Smooth muscle cell of the brain vasculature (primary cell): ENCODE results near the gene PAPPA.

Experiments
- DNase-seq: peaks from one replicate; pipeline ENCODE4 v3.0.0-alpha.2; 2012; ENCODE audit warnings: low read depth, low spot score

PAPPA gene

DNA sequence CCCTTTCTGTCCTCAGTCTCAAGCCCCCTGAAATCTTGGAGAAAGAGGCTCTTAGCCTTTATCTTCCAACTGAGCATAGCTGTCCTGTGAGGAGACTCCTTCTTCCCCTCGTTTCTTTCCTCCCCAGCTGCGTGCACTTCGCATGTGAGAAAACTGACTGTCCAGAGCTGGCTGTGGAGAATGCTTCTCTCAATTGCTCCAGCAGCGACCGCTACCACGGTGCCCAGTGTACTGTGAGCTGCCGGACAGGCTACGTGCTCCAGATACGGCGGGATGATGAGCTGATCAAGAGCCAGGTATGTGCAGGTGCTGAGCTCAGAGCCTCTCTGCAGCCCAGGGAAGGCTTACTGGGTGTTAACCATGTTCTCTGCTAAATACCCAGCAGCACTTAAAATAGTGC is 190.8 kb downstream of the PAPPA start:
- no peak for DNase-seq

DNA sequence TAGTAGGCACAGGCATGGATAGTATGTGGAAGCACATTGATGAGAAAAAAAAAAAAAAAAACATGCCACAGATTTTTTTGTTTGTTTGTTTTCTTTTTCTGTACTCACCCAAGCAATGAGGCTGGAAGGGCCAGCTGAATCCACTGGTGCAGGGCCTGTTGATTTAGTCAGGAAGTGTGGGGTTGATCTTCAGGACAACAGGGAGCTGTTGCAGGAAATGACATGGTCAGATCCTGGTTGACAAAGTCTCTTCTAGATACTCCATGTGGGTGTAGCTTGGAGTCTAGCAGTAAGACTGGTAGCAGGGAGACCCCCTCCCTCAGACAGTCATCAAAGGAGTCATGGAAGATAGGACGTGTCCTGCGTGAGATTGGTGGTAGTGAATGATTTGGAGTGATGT is 191.8 kb downstream of the PAPPA start:
- no peak for DNase-seq

DNA sequence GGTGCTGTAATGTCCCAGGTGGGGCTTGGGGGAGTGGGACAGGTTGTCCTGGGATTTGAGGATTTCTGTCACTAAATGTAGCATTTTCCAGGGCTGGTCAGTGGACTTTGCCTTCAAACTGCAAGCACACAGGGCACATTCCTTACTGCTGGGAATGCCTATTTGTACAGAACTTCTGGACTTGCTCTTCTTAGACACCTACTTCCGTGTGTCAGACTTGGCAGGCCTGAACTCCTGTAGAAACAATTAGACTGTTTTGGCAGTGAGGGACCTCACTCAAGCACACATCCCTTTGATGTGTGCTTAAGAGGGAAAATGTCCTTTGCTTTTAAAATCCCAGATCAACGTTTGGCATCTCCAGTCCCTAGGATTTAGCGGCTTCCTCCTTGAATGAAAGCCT is 192.2 kb downstream of the PAPPA start:
- DNase-seq = no peak

DNA sequence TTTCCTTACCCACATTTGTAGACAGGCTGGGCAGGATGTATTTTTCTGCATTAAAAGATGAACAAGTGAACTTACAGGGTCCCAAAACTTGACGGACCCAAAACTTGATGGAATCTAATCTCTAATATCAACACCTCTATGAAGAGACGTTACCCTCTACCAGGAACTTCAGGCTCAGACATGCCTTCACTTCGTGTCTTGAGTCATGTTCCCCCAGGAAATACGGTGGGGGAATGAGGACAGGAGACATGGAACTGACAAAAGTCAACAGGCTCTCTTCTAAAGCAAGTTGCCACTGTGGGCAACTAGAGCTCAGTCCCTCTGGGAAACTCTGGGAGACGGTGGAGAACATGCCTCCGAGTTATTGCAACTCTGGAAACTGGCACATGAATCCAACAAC is 196.1 kb downstream of the PAPPA start:
- no peak for DNase-seq

DNA sequence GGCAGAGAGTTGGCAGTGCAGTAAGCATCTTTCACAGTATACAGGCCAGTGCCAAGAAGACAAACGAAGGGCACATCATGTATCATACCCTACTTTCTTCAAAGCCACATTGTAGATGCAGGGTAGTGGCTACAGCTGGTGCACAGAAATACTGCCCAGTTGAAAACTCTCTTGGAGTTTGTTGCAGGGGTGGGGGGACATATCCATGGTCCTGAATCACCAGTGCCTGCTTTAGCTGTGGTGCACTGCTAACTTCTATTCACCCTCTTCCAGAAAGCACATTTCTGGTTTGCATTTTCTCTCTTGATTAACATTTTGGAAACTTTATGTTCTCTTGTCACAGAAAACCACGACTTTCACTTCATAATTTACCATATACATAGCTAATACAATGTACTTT is 196.6 kb downstream of the PAPPA start:
- DNase-seq = no peak

DNA sequence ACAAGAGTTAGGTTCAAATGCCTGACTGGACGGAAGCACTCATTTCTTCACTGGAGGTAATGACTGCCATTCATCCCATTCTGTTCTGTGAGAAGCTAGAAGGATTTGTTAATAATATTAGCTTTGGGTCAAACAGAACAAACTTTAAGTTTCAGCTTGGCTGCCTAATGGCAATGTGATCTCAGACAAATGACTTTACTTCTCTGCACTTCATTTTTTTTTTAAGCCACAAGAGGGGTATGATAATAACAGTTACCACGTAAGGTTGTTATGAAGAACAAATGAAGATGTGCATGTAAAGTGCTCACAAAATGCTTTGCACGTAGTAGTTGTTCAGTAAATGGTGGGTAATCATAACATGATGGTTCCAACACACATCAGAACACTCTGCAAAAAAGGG is 199.4 kb downstream of the PAPPA start:
- no peak for DNase-seq

DNA sequence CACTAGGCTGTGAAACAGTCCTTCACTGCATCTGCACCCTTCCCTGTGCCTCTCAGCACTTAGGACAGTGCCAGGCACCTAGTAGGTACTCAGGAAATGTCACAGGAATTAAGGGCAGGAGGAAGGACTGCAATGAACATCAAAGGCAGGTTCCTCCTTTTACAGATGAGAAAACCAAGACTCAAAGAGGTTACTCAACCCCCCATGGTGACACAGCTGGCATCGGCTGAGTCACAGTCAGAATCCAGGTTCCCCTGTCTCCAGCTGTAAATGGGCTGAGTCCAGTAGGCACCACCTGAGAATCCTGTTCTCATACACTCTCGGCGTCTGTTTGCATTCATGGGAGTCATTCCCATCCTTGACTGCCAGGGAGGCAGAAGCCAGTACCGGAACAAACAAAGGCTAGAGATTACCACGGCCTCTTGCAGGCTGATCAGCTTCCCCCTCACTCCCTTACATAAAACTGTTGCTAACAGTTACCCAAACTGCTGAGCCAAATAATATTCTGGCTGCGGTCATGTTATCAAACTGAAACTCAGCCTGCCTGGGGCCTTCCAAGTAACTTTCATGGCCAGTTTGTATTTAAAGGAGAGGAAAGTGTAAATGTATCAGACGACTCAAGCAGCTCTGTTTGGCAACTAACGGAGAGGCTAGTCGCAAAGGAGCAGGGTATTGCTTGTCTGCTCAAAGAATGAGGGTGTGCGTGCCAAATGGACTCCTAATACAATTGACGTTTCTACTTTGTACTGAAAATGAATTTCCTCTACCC is 201.7 kb downstream of the PAPPA start:
- no peak for DNase-seq

DNA sequence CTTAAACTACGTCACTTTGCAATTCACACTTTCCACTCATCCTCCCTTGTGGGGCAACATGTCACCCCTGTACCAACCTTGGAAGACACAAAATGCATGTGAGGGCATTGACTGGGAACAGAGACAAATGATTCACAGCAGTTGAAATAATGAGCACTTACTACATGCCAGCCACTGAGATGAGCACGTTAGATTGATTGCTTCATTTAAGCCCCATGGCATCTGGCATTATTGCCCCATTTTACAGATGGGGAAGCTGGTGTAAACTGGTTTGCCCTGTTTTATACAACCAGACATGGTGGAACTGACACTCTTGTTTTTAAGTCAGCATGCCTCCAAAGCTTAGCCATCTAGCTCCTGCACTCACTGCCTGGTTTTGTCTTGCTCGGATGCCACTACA is 204.7 kb downstream of the PAPPA start:
- no peak for DNase-seq

DNA sequence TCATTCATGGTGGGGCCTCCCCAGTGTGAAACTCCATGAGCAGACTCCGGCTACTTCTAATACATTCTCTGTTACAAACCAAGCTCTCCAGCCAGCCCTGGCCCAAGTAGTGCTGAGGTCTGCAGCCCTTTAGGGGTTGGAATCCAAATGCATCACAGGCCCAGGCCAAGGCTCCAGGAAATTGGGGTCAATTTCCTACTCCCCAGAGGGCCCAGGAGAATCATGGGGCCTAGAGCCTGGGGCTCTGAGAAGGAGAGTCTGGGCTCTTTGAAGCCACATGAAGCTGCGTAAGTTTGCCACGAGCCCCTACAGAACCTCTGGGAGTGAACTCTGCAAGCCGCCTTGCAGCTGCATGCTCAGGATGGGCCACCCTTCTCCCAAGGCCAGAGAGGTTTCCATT is 206.4 kb downstream of the PAPPA start:
- DNase-seq = no peak

DNA sequence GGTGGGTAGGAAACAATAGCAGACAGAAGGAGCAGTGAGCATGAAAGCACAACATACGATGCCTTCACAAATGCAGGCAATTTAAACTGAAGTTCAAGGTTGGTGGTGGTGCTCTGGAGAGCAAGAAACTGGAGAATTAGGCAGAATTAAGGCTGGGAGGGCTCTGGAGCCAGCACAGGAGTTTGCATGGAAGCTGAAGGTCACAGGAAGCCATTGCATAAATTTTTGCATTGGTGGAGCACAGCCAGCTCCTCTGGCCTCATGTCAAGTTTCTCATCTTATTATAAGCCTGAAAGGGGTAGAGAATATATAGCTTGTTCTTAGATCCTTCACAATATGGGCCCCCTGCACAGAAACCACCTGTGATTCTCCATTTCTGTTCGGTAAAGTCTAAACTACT is 207.4 kb downstream of the PAPPA start:
- DNase-seq = no peak

DNA sequence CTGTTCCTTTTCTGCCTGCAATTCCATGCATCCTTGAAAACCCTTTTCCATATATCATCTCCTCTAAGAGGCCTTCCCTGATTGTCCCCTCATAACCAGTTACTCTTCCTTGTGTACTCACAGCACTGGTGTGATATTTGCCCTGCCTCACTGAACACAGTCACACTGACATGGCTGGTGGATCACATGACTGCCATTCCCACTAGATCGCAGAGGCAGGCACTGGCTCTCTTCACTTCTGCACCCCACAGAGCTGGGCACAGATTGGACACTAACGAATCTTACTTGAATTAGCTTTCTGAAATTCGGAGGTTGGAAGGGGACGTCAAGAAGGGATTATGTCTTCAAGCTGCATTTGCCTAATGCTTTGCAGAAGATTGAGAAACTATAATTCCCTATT is 208.0 kb downstream of the PAPPA start:
- DNase-seq = no peak

DNA sequence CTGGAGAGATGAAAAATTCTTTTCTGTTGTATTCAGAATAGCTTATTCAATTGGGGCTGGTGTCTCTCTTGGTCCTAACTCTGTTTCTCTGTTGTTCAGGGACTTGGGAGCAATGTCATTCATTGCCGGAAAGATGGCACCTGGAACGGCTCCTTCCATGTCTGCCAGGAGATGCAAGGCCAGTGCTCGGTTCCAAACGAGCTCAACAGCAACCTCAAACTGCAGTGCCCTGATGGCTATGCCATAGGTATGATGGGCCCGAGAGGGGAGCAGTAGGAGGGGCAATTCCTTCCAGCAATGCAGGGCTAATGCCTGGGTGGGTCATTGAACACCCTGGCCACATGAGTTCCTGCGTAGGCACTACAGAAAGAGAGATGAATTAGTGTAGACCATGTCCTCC is 208.9 kb downstream of the PAPPA start:
- DNase-seq = no peak

DNA sequence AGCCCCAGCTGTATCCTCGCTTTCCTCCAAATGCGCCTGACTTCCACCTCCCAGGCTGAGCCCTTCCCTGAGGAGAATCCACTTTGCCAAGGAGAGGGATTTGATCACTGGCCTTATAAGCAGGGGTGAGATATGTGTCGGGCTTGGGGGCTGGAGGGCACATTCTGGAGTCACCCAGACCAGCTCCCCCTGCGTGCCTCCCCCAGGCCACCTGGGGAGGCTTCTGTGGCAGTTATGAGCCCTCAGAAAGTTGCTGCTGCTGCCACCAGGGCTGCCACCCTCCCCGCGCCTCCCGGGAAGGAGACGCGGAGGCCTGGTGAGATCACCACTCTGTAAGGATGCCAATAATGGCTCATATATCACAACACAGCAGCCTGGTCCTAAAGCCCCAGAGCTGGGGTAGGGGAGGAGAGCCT is 211.5 kb downstream of the PAPPA start:
- DNase-seq = no peak

DNA sequence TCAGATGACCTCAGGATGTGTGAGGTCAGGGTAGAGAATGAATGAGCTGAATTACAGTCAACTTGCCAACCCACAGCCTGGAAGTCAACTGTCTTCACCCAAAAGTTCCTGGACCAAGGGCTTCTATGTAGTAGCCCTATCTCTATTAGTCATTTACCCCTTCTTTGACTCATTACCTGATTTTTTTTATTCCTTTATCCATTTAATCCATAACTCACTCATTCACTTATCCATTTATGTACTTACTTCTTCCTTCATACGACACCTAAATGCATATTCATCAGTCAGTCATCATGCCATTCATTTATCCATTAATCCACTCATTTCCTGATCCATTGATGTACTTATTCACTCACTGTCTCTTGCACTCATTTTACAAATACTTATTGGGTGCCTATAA is 212.7 kb downstream of the PAPPA start:
- no peak for DNase-seq

DNA sequence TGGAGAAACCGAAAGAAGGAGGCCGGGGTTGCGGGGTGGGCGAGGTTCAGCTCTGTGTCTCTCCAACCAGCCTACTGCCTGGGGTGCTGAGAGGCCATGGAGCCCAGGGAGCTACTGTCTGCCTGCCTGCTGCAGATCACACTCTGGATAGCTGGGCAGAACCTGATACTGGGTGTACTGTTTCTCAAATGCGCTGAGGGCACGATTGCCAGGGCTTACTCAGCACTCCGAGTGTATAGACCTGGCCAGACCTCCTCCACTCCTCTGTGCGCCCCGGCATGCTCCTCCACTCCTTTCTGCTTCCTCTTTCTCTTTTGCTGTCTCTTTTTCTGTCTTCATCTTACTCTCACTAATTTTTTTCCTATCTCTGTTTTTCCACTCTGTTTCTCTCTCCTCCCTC is 215.1 kb downstream of the PAPPA start:
- DNase-seq = no peak

DNA sequence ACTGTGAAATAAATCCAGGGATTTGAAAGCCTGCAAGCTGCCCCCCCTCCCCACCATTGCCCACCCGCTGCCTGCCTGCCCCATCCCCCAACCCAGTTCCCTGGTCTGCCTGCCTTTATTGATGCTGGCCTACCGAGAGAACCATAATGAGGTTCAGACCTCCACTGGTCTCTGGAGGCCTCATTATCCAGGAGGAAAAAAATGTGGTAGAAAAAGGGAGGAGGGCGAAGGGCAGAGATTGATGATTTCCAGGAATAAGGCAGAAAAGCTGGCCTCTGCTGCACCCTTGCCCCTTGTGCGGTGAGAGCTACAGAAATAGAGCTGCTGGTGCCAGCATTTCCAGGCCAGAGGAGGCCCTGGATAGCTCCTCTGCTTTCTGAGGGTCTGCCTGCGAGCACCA is 216.1 kb downstream of the PAPPA start:
- DNase-seq = no peak

DNA sequence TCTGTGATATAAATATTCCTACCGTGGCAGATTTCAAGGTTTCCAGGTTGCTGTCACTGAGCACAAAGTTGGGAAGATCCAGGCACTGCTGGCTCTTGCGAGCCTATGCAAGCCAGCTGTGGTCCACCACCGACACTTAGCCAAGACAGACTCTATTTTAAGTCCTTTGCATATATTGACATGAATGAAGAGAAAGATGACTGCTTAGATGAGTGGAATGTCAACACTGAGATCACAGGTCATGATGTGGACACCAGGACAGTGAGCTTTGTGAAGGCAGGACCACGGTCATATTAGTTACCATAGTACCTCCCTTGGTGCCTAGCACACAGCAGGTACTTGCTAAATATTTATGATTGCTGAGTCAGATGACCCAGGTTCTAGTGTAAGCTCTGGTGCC is 217.0 kb downstream of the PAPPA start:
- DNase-seq = no peak

DNA sequence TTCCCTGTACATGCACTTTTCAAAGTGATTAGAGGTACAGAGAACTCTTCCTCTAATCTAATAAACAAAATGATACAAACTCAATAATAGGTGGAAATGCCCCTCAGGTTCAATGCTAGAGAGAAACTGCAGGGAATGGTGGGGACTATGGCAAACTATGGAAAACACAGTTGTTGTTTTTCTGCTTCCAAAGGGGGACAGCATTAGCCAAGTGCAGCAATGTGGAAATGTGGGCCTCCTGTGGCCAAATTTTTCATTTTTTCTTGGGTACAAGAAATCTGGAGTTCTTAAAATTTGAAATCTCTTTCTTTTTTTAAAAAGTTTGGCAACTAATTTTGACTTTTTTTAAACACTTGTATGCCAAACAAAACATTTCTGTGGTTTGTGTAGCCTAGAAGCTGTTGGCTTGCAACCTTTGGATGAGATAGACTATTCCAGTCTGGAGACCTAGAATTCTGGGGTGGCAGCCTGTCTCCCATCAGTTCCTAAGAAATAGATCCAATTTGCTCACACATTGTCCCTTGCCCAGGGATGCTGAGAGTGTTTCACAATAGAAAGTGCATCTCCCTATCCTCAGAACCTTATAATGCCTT is 218.6 kb downstream of the PAPPA start:
- no peak for DNase-seq

DNA sequence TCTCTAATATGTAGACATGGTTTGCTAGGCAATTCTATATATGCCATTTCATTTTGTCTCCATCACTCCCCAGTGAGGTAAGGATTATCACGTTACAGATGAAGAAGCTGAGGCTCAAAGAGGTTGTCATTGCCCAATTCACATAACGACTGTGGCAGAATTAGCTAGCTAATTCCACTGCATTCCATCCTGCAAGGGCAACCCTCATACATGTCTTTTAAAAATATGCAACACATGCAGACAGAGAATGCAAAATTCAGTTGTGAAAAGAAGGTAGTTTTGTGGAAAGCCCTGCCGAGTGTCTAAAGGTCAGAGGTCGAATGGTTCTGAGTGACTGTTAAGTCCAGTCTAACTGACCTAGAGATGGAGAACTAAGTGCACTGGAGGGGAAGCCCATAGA is 219.2 kb downstream of the PAPPA start:
- no peak for DNase-seq

DNA sequence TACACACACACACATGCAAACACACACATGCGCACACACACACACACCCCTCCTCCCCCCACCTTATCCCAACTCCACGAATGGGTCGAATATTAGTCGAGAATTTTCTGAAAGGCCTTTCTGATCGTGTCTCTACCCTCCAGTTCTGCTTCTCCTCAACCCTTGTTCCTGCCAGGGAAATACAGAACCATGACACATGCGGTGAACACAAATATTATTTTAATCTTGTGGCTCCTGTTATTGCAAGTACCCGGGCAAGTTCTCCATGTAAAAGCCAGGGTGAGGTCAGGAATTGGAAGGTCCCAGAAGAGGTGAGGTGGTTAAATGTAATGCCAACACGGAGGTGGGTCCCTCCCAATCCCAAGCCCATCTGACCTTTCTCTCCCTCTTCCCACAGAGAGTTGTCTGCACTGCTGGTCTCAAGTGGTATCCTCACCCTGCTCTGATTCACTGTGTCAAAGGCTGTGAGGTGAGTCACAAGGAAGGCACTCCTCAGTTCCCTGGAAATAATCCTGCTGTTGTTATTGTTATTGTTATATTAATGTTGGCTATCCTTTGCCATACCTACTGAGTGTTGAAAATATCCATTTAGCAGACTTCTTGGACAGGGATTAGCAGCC is 223.7 kb downstream of the PAPPA start:
- peak; percentile 86 for DNase-seq

DNA sequence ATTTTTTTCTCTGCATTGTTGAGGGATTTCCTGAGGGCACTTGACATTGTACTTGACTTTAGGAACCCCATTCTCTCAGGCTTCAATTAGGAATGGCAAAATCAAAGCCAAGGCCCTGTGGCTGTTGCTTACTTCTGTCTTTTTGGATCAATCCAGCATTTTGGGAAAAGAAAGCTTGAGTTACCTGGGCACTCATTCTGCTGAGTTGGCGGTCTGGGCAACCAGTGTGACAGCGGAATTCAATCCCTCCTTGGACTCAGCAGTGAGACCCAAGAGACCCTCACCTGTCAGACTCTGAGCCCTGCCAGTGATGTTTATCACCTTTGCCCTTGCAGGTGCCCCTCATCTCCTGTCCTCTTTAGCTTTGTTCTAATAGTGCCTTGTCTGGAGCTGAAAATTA is 225.3 kb downstream of the PAPPA start:
- no peak for DNase-seq

DNA sequence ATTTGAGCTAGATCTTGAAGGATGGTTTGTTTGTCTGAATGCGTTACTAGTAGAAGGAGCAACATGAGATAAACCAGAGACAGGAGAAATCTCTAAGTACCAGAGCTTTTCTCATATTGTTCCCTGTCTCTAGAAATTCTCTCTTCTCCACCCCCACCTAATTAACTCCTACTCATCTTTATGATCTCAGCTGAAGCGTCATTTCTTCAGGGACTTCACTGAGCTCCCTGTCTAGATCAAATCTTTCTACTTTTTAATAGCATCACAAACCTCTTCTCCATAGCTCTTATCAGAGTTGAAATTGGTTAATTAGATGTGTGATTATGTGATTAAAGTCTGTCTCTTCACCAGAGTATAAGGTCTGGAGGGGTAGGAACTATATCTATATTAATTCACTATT is 226.2 kb downstream of the PAPPA start:
- DNase-seq = no peak

DNA sequence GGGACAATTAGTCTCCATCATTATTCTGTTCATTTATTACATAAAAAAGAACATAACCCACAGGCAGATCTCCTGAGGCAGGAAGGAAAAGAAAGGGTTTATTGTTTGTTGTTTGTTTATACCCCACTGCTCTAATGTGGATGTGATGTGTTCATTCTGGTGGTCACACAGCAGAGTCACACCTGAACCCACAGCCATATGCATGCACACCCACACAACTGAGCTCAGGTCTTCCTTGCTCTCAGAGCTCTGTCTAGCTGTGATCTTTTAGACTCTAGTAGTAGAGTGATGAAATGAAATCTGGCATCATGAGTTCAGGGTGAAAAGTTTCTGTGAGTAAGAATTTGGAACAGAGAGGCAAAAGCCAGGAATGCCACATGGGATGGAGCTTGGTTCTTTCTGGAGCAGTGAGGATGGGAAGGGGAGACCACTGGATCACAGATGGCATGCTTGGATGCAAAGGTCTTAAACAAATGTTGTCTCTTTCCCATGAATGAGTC is 227.0 kb downstream of the PAPPA start:
- no peak for DNase-seq
